ENCODE results near the gene INA.
"Not testable (repeated sequence)": the region's sequence is repeated elsewhere in the genome, so short reads cannot be mapped to it uniquely, and the experiment has no call there.

INA gene

GRCh38 chr10:103276896-103277712 lies at the start of gene INA:
Gene INA, plus strand, starts transcription at chr10:103277138. Its CDS starts 74 bp downstream, at chr10:103277212.
- DNase-seq: no peak

- DNase-seq: no peak
Observed at GRCh38 chr10:103227416-103227815, 49.5 kb upstream of the INA start.

GRCh38 chr10:103231047-103231551 lies 45.8 kb upstream of the INA start:
- no peak for DNase-seq

GRCh38 chr10:103232131-103232673 lies 44.7 kb upstream of the INA start:
- DNase-seq: no peak

- no peak for DNase-seq
Observed at GRCh38 chr10:103232772-103233488, 44.0 kb upstream of the INA start.

GRCh38 chr10:103235775-103236174 lies 41.2 kb upstream of the INA start:
- no peak for DNase-seq

GRCh38 chr10:103238506-103239252 lies 38.3 kb upstream of the INA start:
- no peak for DNase-seq

- peak; percentile 32 to 57 for DNase-seq
Observed at GRCh38 chr10:103241262-103242011, 35.5 kb upstream of the INA start.

GRCh38 chr10:103244666-103245271 lies 32.2 kb upstream of the INA start:
- peak; percentile 27 to 66 for DNase-seq

- not testable (repeated sequence) for DNase-seq
Observed at GRCh38 chr10:103245587-103245986, 31.4 kb upstream of the INA start, which contains the start of gene RPEL1. Gene RPEL1, plus strand, starts transcription at chr10:103245887. Its CDS starts 110 bp downstream, at chr10:103245997.

- no peak for DNase-seq
Observed at GRCh38 chr10:103246324-103246723, 30.6 kb upstream of the INA start.

- no peak for DNase-seq
Observed at GRCh38 chr10:103254113-103254512, 22.8 kb upstream of the INA start.

GRCh38 chr10:103254538-103255325 lies 22.2 kb upstream of the INA start:
- no peak for DNase-seq

- no peak for DNase-seq
Observed at GRCh38 chr10:103256613-103257012, 20.3 kb upstream of the INA start.

GRCh38 chr10:103257812-103258211 lies 19.1 kb upstream of the INA start:
- no peak for DNase-seq

- DNase-seq: not testable (repeated sequence)
Observed at GRCh38 chr10:103258928-103259327, 18.0 kb upstream of the INA start.

- no peak for DNase-seq
Observed at GRCh38 chr10:103259989-103260388, 16.9 kb upstream of the INA start.

- DNase-seq: no peak
Observed at GRCh38 chr10:103262229-103262628, 14.7 kb upstream of the INA start.

GRCh38 chr10:103265717-103266329 lies 11.1 kb upstream of the INA start:
- DNase-seq: peak in 1 of 2 donors; percentile 3

GRCh38 chr10:103273041-103273441 lies 3.9 kb upstream of the INA start:
- DNase-seq: no peak
